Measurements from ENCODE around the gene MEGF6.

Gene MEGF6

DNA sequence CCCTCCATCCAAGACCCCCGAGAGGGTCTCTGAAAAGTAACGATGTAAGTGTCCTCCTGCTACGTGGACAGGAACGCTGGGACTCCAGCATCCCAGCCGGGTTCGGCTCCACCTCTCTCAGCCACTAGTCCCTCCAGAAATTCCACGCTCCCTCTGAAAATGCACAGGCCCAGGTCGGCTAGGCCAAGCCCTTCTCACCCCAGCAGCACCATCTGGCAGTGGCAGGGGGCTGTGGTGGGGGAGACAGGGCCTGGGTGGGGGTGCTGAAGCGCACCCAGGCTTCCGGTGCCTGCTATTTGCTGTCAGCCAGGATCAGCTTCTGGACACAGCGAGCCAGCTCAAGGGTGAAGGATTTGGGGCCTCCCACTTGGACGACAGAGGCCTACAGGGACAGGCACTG lies 83.5 kb downstream of the MEGF6 start:
- DNase-seq (ENCODE audit: extremely low read depth, low read depth): no peak
- TF ChIP-seq, protein P1, sequence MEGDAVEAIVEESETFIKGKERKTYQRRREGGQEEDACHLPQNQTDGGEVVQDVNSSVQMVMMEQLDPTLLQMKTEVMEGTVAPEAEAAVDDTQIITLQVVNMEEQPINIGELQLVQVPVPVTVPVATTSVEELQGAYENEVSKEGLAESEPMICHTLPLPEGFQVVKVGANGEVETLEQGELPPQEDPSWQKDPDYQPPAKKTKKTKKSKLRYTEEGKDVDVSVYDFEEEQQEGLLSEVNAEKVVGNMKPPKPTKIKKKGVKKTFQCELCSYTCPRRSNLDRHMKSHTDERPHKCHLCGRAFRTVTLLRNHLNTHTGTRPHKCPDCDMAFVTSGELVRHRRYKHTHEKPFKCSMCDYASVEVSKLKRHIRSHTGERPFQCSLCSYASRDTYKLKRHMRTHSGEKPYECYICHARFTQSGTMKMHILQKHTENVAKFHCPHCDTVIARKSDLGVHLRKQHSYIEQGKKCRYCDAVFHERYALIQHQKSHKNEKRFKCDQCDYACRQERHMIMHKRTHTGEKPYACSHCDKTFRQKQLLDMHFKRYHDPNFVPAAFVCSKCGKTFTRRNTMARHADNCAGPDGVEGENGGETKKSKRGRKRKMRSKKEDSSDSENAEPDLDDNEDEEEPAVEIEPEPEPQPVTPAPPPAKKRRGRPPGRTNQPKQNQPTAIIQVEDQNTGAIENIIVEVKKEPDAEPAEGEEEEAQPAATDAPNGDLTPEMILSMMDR (IDR thresholded peaks at IDR 0.05; ENCODE audit: low read depth, low read length): no peak

DNA sequence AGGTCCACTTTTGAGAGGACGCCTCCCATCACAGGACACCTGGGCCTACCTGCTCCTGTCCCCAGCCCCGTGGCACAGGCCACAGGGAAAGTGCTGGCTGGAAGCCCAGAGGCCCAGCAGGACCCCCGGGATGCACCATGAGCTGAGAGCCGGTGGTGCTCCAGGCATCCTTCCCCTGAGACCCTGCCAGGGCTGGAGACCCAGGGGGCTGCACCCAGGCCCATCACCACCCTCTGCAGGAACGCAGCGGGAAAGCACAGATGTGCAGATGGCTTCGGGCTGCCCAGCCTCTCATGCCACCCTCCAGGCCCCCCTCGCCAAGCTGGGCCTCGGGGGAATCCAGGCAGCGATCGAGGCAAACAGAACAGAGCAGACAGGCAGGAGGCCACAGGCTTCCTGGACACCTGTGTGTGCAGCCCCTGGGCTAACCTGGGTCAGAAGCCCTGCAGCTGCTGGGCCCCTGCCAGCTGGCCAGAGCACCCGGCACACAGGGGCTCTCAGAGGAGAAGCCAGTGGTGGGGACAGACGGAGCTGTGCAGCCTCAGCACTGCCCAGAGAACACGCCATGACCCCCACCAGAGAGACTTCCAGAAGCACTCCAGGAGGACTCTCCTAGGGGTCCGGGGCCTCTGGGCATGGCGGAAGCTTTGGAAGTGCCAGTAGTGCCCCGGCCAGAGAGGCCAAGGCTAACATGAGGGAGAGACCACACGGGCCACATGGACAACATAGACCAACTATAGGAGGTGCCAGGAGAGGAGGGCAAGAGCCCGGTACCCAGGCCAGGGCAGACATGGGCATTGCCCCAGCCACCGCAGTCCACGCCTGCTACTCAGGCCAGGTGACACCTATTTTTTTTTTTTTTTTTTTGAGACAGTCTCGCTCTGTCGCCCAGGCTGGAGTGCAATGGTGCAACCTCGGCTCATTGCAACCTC lies 85.5 kb downstream of the MEGF6 start:
- DNase-seq (ENCODE audit: extremely low read depth, low read depth): no peak
- TF ChIP-seq, protein P1 (IDR thresholded peaks at IDR 0.05; ENCODE audit: low read depth, low read length): no peak

- TF ChIP-seq, protein P1 (IDR thresholded peaks at IDR 0.05; ENCODE audit: low read depth, low read length): no peak
Measured at GRCh38 chr1:3524556-3525203, 86.6 kb downstream of the MEGF6 start.

DNA sequence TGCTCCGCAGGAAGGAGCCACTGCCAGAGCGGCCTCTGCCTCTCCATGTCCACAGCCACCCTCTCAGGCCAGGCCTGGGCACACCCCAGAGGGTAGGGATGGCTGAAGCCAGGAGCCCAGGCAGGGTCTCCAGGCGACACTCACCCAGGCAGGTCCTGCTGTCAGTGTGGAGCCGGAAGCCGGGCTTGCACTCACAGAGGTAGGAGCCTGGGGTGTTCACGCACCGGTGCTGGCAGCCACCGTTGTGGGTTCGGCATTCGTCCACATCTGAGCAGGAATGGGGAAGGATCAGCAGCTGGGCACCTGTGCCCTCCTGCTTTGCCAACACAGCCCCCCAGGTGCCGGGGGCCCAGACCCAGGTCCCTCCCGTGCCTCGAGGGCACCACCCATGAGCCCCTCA lies 87.3 kb downstream of the MEGF6 start:
- TF ChIP-seq, protein P1 (IDR thresholded peaks at IDR 0.05; ENCODE audit: low read depth, low read length): no peak
- DNase-seq (ENCODE audit: extremely low read depth, low read depth): no peak

More at GRCh38 chr1:3524556-3525203, 86.6 kb downstream of the MEGF6 start:
- no peak for DNase-seq (ENCODE audit: extremely low read depth, low read depth)

DNA sequence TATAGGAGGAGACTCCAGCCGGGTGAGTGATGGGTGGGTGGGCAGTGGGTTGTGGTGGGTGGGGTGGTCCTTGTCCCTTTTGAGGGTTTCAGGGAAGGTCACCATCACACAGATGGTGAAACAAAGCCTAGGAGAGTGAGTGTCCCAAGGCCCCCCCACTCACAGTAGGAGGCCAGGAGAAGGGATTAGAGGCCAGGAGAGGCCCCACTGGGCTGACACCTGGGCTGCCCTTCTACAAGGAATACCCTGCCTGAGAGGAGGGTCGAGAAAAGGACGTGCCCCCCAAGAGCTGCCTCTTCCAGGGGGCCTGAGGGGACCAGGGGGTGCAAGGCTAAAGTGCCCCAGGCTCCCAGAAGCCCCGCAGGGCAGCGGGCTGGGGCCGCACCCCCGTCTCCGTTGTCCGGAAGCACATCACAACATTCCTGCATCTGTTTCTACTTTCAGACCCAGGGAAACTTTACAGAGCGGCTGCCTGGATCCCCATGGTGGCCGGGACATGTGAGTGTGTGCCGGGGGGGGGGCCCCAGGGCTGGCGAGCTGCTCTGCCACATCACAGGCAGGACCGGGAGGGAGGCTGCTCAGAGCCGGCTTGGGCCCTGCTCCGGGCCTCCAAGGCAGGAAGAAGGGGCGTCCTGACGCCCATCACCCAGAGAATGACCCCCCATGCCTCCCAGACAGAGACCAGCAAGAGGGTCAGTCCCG lies 88.6 kb downstream of the MEGF6 start:
- DNase-seq (ENCODE audit: extremely low read depth, low read depth): peak; percentile 69
- TF ChIP-seq, protein P1 (IDR thresholded peaks at IDR 0.05; ENCODE audit: low read depth, low read length): no peak

- DNase-seq (ENCODE audit: extremely low read depth, low read depth): no peak
- TF ChIP-seq, protein P1 (IDR thresholded peaks at IDR 0.05; ENCODE audit: low read depth, low read length): no peak
Measured at GRCh38 chr1:3522112-3522511, 89.2 kb downstream of the MEGF6 start.
